GM12878 (cell line): ENCODE results near the gene SMG5.

Experiments used
- ASH2L ChIP-seq: fragments of 300-600, 200-600 bp; sonication (generic); IDR thresholded peaks from 2 replicates; pipeline ENCODE4 v1.6.1; 2017; ENCODE audit warnings: low read depth, mild to moderate bottlenecking, borderline replicate concordance
- CBX5 ChIP-seq: sonication (generic); IDR thresholded peaks from 2 replicates; pipeline ENCODE4 v1.6.1; 2016; ENCODE audit warnings: low read depth, moderate library complexity, mild to moderate bottlenecking, inconsistent platforms
- HCFC1 ChIP-seq: fragments of 150-350 bp; IDR thresholded peaks from 2 replicates; pipeline ENCODE4 v1.6.1; 2014; ENCODE audit warnings: low read length
- SMAD1 ChIP-seq: fragments of 450-650 bp; IDR thresholded peaks from 2 replicates; pipeline ENCODE4 v1.6.1; 2018; ENCODE audit warnings: mild to moderate bottlenecking, low read depth; ENCODE audit not compliant: partially characterized antibody
- TF ChIP-seq, protein P1 (sequence below): fragments of 450-650 bp; IDR thresholded peaks from 2 replicates; pipeline ENCODE4 v1.6.1; 2016; ENCODE audit warnings: mild to moderate bottlenecking
- TF ChIP-seq, protein P2 (sequence below): IDR thresholded peaks from 2 replicates; pipeline ENCODE4 v1.6.1; 2012; ENCODE audit warnings: mild to moderate bottlenecking, low read depth, low read length
- TF ChIP-seq, protein P3 (sequence below): IDR thresholded peaks from 2 replicates; pipeline ENCODE4 v1.6.1; 2012; ENCODE audit warnings: low read depth, low read length, improper control_type of control experiment
- TF ChIP-seq, protein P4 (sequence below), 3 experiments: IDR thresholded peaks in 2 of 3; conservative IDR thresholded peaks in 1 of 3; 2 replicates each; pipeline ENCODE4 v1.5.1; 2011; ENCODE audit warnings: low read depth in 3 of 3, low read length in 3 of 3, mild to moderate bottlenecking in 3 of 3, control low read depth in 2 of 3, moderate library complexity in 2 of 3, inconsistent platforms in 1 of 3, mixed read lengths in 1 of 3; ENCODE audit not compliant: control insufficient read depth in 2 of 3, insufficient read depth in 1 of 3; ENCODE audit errors: extremely low read depth in 1 of 3

DNA sequence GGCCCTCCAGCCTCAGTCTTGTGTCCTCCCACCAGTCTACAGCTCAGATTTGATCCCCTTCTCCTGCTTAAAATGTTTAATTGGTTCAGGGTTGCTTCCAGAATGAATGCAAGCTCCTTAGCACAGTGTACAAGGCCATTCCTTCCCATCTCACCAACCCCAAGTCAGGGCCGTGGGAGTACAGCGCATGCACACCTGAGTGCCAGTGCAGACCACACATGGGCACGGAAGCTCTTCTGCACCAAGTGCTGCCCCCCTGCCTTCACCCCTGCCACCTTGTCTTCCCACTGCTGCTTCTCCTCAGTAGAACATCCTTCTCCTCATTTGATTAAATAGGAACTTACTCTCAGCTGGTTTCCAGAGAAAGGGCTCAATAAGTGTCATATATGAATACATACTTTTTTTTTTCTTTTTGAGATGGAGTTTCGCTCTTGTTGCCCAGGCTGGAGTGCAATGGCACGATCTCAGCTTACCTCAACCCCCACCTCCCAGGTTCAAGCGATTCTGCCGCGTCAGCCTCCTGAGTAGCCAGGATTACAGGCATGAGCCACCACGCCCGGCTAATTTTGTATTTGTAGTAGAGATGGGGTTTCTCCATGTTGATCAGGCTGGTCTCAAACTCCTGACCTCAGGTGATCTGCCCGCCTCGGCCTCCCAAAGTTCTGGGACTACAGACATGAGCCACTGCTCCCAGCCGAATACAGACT lies 60.5 kb downstream of the SMG5 start:
- TF ChIP-seq, protein P1, sequence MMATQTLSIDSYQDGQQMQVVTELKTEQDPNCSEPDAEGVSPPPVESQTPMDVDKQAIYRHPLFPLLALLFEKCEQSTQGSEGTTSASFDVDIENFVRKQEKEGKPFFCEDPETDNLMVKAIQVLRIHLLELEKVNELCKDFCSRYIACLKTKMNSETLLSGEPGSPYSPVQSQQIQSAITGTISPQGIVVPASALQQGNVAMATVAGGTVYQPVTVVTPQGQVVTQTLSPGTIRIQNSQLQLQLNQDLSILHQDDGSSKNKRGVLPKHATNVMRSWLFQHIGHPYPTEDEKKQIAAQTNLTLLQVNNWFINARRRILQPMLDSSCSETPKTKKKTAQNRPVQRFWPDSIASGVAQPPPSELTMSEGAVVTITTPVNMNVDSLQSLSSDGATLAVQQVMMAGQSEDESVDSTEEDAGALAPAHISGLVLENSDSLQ = no peak
- TF ChIP-seq SMAD1 (no peak), ASH2L (no peak), CBX5 (no peak), HCFC1 (no peak)
- TF ChIP-seq, protein P2, sequence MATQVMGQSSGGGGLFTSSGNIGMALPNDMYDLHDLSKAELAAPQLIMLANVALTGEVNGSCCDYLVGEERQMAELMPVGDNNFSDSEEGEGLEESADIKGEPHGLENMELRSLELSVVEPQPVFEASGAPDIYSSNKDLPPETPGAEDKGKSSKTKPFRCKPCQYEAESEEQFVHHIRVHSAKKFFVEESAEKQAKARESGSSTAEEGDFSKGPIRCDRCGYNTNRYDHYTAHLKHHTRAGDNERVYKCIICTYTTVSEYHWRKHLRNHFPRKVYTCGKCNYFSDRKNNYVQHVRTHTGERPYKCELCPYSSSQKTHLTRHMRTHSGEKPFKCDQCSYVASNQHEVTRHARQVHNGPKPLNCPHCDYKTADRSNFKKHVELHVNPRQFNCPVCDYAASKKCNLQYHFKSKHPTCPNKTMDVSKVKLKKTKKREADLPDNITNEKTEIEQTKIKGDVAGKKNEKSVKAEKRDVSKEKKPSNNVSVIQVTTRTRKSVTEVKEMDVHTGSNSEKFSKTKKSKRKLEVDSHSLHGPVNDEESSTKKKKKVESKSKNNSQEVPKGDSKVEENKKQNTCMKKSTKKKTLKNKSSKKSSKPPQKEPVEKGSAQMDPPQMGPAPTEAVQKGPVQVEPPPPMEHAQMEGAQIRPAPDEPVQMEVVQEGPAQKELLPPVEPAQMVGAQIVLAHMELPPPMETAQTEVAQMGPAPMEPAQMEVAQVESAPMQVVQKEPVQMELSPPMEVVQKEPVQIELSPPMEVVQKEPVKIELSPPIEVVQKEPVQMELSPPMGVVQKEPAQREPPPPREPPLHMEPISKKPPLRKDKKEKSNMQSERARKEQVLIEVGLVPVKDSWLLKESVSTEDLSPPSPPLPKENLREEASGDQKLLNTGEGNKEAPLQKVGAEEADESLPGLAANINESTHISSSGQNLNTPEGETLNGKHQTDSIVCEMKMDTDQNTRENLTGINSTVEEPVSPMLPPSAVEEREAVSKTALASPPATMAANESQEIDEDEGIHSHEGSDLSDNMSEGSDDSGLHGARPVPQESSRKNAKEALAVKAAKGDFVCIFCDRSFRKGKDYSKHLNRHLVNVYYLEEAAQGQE = no peak
- TF ChIP-seq, protein P3, sequence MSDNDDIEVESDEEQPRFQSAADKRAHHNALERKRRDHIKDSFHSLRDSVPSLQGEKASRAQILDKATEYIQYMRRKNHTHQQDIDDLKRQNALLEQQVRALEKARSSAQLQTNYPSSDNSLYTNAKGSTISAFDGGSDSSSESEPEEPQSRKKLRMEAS = no peak
- TF ChIP-seq, protein P4, sequence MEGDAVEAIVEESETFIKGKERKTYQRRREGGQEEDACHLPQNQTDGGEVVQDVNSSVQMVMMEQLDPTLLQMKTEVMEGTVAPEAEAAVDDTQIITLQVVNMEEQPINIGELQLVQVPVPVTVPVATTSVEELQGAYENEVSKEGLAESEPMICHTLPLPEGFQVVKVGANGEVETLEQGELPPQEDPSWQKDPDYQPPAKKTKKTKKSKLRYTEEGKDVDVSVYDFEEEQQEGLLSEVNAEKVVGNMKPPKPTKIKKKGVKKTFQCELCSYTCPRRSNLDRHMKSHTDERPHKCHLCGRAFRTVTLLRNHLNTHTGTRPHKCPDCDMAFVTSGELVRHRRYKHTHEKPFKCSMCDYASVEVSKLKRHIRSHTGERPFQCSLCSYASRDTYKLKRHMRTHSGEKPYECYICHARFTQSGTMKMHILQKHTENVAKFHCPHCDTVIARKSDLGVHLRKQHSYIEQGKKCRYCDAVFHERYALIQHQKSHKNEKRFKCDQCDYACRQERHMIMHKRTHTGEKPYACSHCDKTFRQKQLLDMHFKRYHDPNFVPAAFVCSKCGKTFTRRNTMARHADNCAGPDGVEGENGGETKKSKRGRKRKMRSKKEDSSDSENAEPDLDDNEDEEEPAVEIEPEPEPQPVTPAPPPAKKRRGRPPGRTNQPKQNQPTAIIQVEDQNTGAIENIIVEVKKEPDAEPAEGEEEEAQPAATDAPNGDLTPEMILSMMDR (IDR thresholded peaks at IDR 0.05 in 2 of 3, conservative IDR thresholded peaks at IDR 0.05 in 1 of 3; ENCODE audit: control insufficient read depth in 2 of 3, extremely low read depth in 1 of 3, insufficient read depth in 1 of 3, low read depth in 3 of 3, low read length in 3 of 3) = no peak
